Measurements from ENCODE around the gene PRG3.

Gene PRG3

GRCh38 chr11:57390535-57390934 is 9.6 kb upstream of the PRG3 start, which contains the start of gene PRG2:
Gene PRG2 (minus strand): TSS chr11:57390650. CDS start chr11:57389944, 706 bp downstream.
- Histone ChIP-seq H3K9me3 (ENCODE audit: control insufficient read depth, low read length) (no peaks in the 10 kb centered on the region), H3K27me3 (ENCODE audit: control insufficient read depth, insufficient read depth, low read length, poor library complexity, severe bottlenecking) (peaks cover 7% of the 10 kb centered on the region), H3K36me3 (ENCODE audit: control insufficient read depth, insufficient read depth, low read length) (no peaks in the 10 kb centered on the region), H3K4me1 (ENCODE audit: control insufficient read depth, insufficient read depth, low read length) (no peaks in the 10 kb centered on the region), H3K4me3 (ENCODE audit: insufficient read depth, low read depth, low read length) (no peak within 1 kb of the TSS), H3K27ac (ENCODE audit: insufficient read depth, low read depth, low read length, poor library complexity, severe bottlenecking) (no peak within 1 kb of the TSS)
- 71 to 81% methylated on average over 2 of the region's 2 CpGs for WGBS, 2 experiments

GRCh38 chr11:57387289-57388030 is 6.5 kb upstream of the PRG3 start:
- Histone ChIP-seq H3K36me3 (ENCODE audit: control insufficient read depth, insufficient read depth, low read length) (no peaks in the 10 kb centered on the region), H3K4me3 (ENCODE audit: insufficient read depth, low read depth, low read length) (no peak overlapping the region), H3K4me1 (ENCODE audit: control insufficient read depth, insufficient read depth, low read length) (no peaks in the 10 kb centered on the region), H3K9me3 (ENCODE audit: control insufficient read depth, low read length) (no peaks in the 10 kb centered on the region), H3K27me3 (ENCODE audit: control insufficient read depth, insufficient read depth, low read length, poor library complexity, severe bottlenecking) (peaks cover 7% of the 10 kb centered on the region), H3K27ac (ENCODE audit: insufficient read depth, low read depth, low read length, poor library complexity, severe bottlenecking) (no peak overlapping the region)
- WGBS, 2 experiments = 81 to 82% methylated on average over 16 of the region's 16 CpGs

GRCh38 chr11:57386178-57386940 is 5.4 kb upstream of the PRG3 start:
- 84% methylated on average over 4 to 5 of the region's 5 CpGs for WGBS, 2 experiments
- Histone ChIP-seq H3K4me3 (ENCODE audit: insufficient read depth, low read depth, low read length) (no peak overlapping the region), H3K36me3 (ENCODE audit: control insufficient read depth, insufficient read depth, low read length) (no peaks in the 10 kb centered on the region), H3K27ac (ENCODE audit: insufficient read depth, low read depth, low read length, poor library complexity, severe bottlenecking) (no peak overlapping the region), H3K27me3 (ENCODE audit: control insufficient read depth, insufficient read depth, low read length, poor library complexity, severe bottlenecking) (peaks cover 7% of the 10 kb centered on the region), H3K9me3 (ENCODE audit: control insufficient read depth, low read length) (no peaks in the 10 kb centered on the region), H3K4me1 (ENCODE audit: control insufficient read depth, insufficient read depth, low read length) (no peaks in the 10 kb centered on the region)

- WGBS, 2 experiments = 32 to 37% methylated on average over 10 of the region's 10 CpGs
- Histone ChIP-seq H3K36me3 (ENCODE audit: control insufficient read depth, insufficient read depth, low read length) (no peaks in the 10 kb centered on the region), H3K27ac (ENCODE audit: insufficient read depth, low read depth, low read length, poor library complexity, severe bottlenecking) (no peak overlapping the region), H3K4me3 (ENCODE audit: insufficient read depth, low read depth, low read length) (no peak overlapping the region), H3K4me1 (ENCODE audit: control insufficient read depth, insufficient read depth, low read length) (no peaks in the 10 kb centered on the region), H3K9me3 (ENCODE audit: control insufficient read depth, low read length) (no peaks in the 10 kb centered on the region), H3K27me3 (ENCODE audit: control insufficient read depth, insufficient read depth, low read length, poor library complexity, severe bottlenecking) (peaks cover 4% of the 10 kb centered on the region)
Observed at GRCh38 chr11:57379732-57380131, 1.2 kb downstream of the PRG3 start.

- no peak overlapping the region for H3K27ac ChIP-seq (ENCODE audit: insufficient read depth, low read depth, low read length, poor library complexity, severe bottlenecking)
- H3K4me3 ChIP-seq (ENCODE audit: insufficient read depth, low read depth, low read length) = no peak overlapping the region
- H3K9me3 ChIP-seq (ENCODE audit: control insufficient read depth, low read length) = no peaks in the 10 kb centered on the region
- no peaks in the 10 kb centered on the region for H3K4me1 ChIP-seq (ENCODE audit: control insufficient read depth, insufficient read depth, low read length)
- H3K27me3 ChIP-seq (ENCODE audit: control insufficient read depth, insufficient read depth, low read length, poor library complexity, severe bottlenecking) = peaks cover 4% of the 10 kb centered on the region
- H3K36me3 ChIP-seq (ENCODE audit: control insufficient read depth, insufficient read depth, low read length) = no peaks in the 10 kb centered on the region
Observed at GRCh38 chr11:57378186-57378585, 2.8 kb downstream of the PRG3 start.

DNA sequence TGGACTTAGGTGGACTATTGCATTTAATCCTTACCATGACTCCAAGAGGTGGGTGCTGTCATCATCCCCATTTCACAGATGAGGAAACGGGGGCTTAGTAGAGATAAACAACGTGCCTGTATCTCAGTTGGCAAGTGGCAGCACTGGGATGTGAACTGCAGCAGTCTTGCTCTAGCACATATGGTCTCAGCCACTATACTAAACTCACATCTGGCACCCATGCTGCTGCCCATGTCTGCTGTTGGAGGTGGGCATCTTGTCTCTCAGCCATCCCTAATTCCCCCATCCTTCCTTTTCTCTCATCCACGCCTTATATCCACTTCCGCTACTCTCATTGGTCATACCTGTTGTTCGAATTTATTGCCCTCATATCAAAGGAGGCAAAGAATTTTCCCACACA is 3.8 kb downstream of the PRG3 start:
- no peaks in the 10 kb centered on the region for H3K36me3 ChIP-seq (ENCODE audit: control insufficient read depth, insufficient read depth, low read length)
- WGBS, 2 experiments = 74 to 84% methylated on average over 5 of the region's 5 CpGs
- H3K4me3 ChIP-seq (ENCODE audit: insufficient read depth, low read depth, low read length) = no peak overlapping the region
- H3K27me3 ChIP-seq (ENCODE audit: control insufficient read depth, insufficient read depth, low read length, poor library complexity, severe bottlenecking) = peaks cover 4% of the 10 kb centered on the region
- H3K4me1 ChIP-seq (ENCODE audit: control insufficient read depth, insufficient read depth, low read length) = no peaks in the 10 kb centered on the region
- no peak overlapping the region for H3K27ac ChIP-seq (ENCODE audit: insufficient read depth, low read depth, low read length, poor library complexity, severe bottlenecking)
- no peaks in the 10 kb centered on the region for H3K9me3 ChIP-seq (ENCODE audit: control insufficient read depth, low read length)

DNA sequence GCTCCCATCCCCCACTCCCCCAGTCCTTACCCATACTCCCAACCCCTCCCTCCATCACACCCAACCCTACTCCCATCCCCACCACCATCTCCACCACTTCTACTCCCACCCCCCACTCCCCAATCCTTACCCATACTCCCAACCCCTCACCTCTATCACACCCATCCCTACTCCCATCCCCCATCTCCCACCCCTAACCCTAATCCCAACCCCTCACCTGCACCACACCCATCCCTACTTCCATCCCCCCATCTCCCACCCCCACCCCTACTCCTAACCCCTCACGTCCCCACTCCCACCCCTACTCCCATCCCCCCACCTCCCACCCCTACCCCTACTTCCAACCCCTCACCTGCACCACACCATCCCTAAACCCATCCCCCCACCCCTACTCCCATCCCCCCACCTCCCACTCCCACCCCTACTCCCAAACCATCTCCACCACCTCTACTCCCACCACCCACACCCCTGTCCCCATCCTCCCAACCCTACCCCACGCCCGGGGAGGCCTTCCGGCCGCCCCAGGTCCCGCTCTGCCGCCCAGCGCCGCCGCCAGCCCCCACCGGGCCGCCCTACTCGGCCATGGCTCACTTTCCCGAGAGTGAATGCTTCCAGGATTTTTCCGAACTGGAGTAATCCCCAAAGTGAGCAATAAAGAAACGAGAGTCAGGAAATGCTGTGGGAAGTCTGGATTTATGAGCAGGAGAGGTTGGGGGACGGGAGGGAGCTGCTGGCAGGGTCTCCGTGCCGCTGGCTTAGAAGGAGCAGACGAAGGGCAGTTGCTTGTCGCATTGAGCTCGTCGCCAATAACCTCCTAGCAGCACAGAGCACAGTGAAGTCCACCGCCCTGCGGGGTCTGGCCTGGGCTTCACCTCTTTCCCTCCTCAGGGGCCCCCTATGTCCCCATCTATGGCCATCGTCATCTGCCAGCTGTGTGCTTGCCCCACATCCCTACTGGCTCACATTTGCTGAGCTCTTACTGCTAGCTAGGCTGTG is 4.6 kb downstream of the PRG3 start:
- Histone ChIP-seq H3K27ac (ENCODE audit: insufficient read depth, low read depth, low read length, poor library complexity, severe bottlenecking) (no peak overlapping the region), H3K9me3 (ENCODE audit: control insufficient read depth, low read length) (no peaks in the 10 kb centered on the region), H3K4me1 (ENCODE audit: control insufficient read depth, insufficient read depth, low read length) (no peaks in the 10 kb centered on the region), H3K36me3 (ENCODE audit: control insufficient read depth, insufficient read depth, low read length) (no peaks in the 10 kb centered on the region), H3K4me3 (ENCODE audit: insufficient read depth, low read depth, low read length) (no peak overlapping the region), H3K27me3 (ENCODE audit: control insufficient read depth, insufficient read depth, low read length, poor library complexity, severe bottlenecking) (peaks cover 4% of the 10 kb centered on the region)
- 72 to 78% methylated on average over 25 of the region's 26 CpGs for WGBS, 2 experiments

DNA sequence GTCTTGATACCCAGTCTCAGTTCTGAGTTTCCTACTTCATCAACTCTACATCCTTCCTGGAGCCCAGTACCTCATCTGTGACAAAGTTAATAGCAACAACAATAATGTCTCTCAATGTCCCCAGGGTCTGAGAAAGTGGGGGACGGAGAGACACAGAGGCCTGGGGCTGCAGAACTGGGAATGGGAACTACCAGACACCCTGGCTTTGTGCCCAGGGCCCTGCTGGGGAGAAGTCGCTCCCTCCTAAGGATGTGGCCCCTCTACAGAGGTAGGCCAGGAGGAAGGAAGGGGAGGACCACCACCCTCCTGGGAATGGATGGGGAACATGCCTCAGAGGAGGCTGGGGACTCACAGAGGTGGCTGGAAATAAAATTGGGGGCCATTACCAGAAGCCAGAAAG is 5.5 kb downstream of the PRG3 start:
- H3K4me3 ChIP-seq (ENCODE audit: insufficient read depth, low read depth, low read length) = no peak overlapping the region
- H3K27ac ChIP-seq (ENCODE audit: insufficient read depth, low read depth, low read length, poor library complexity, severe bottlenecking) = no peak overlapping the region
- H3K36me3 ChIP-seq (ENCODE audit: control insufficient read depth, insufficient read depth, low read length) = no peaks in the 10 kb centered on the region
- no peaks in the 10 kb centered on the region for H3K9me3 ChIP-seq (ENCODE audit: control insufficient read depth, low read length)
- WGBS, 2 experiments = 88 to 89% methylated on average over 2 of the region's 2 CpGs
- no peaks in the 10 kb centered on the region for H3K4me1 ChIP-seq (ENCODE audit: control insufficient read depth, insufficient read depth, low read length)
- peaks cover 4% of the 10 kb centered on the region for H3K27me3 ChIP-seq (ENCODE audit: control insufficient read depth, insufficient read depth, low read length, poor library complexity, severe bottlenecking)

DNA sequence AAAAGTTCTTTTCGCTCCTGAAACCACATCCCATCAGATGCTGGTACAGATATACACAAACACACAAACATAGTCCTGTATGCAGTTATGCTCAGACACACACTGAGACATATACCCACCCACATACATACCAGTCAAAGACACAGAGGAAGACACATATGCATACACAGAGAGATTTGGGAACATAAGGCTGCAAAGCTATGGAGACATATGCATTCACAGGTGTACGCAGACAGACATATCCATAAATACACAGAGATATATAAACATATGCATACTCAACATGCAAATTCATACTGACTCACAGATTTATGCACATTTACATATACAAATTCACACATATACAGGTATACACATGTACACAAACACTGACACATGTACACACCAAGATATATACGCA is 6.0 kb downstream of the PRG3 start:
- WGBS, 2 experiments = 92 to 95% methylated on average over 3 of the region's 3 CpGs
- Histone ChIP-seq H3K9me3 (ENCODE audit: control insufficient read depth, low read length) (no peaks in the 10 kb centered on the region), H3K36me3 (ENCODE audit: control insufficient read depth, insufficient read depth, low read length) (no peaks in the 10 kb centered on the region), H3K4me3 (ENCODE audit: insufficient read depth, low read depth, low read length) (no peak overlapping the region), H3K4me1 (ENCODE audit: control insufficient read depth, insufficient read depth, low read length) (no peaks in the 10 kb centered on the region), H3K27ac (ENCODE audit: insufficient read depth, low read depth, low read length, poor library complexity, severe bottlenecking) (no peak overlapping the region), H3K27me3 (ENCODE audit: control insufficient read depth, insufficient read depth, low read length, poor library complexity, severe bottlenecking) (peaks cover 4% of the 10 kb centered on the region)

GRCh38 chr11:57373146-57373545 is 7.8 kb downstream of the PRG3 start:
- Histone ChIP-seq H3K4me1 (ENCODE audit: control insufficient read depth, insufficient read depth, low read length) (no peaks in the 10 kb centered on the region), H3K4me3 (ENCODE audit: insufficient read depth, low read depth, low read length) (no peak overlapping the region), H3K36me3 (ENCODE audit: control insufficient read depth, insufficient read depth, low read length) (no peaks in the 10 kb centered on the region), H3K9me3 (ENCODE audit: control insufficient read depth, low read length) (no peaks in the 10 kb centered on the region), H3K27me3 (ENCODE audit: control insufficient read depth, insufficient read depth, low read length, poor library complexity, severe bottlenecking) (no peaks in the 10 kb centered on the region), H3K27ac (ENCODE audit: insufficient read depth, low read depth, low read length, poor library complexity, severe bottlenecking) (no peak overlapping the region)
- WGBS, 2 experiments = 81 to 87% methylated on average over 3 of the region's 3 CpGs

All from ectodermal cell (in vitro differentiated cells).